ENCODE results near the gene FMNL2. TPM values are rescaled to one million over a fixed set of nuclear protein-coding genes. Genes with fewer than 3 reads are reported as not detected.

The FMNL2 gene
- total RNA-seq, 1 experiment from 2014 or later, result 33.6 TPM

- Histone ChIP-seq H2BK20ac (ENCODE audit: low read depth, low read length, poor library complexity, severe bottlenecking) (no peak overlapping the region), H3K23me2 (ENCODE audit: insufficient read length, low read depth, low read length, poor library complexity, severe bottlenecking) (no peaks in the 10 kb centered on the region), H3K79me1 (ENCODE audit: insufficient read depth, low read depth, low read length, poor library complexity, severe bottlenecking) (peaks cover 3% of the 10 kb centered on the region), H2AK5ac (ENCODE audit: insufficient read length, low read length) (no peak overlapping the region), H3K27me3 (ENCODE audit: insufficient read depth, low read length) (no peaks in the 10 kb centered on the region), H3K23ac (ENCODE audit: insufficient read length, low read depth, low read length) (no peak overlapping the region), H2BK120ac (ENCODE audit: low read depth, low read length, poor library complexity, severe bottlenecking) (no peak overlapping the region), H3K79me2 (ENCODE audit: insufficient read depth, low read length) (peaks cover 8% of the 10 kb centered on the region; the same call in 1 of the 2 replicates), H3K4ac (ENCODE audit: low read depth, low read length) (no peak overlapping the region), H3K56ac (ENCODE audit: insufficient read length, low read depth, low read length) (no peak overlapping the region), H2BK15ac (ENCODE audit: low read depth, low read length) (no peak overlapping the region), H3K18ac (ENCODE audit: insufficient read length, low read depth, low read length) (no peak overlapping the region), H2AFZ (ENCODE audit: low read length) (no peak overlapping the region), H3K27ac (ENCODE audit: insufficient read length, low read depth, low read length) (no peak overlapping the region), H2BK5ac (ENCODE audit: insufficient read length, low read length) (no peak overlapping the region), H3K4me1 (ENCODE audit: insufficient read depth, low read length) (peaks cover 1% of the 10 kb centered on the region; the same call in 1 of the 2 replicates), H3K9ac (ENCODE audit: extremely low read depth, insufficient read length, low read length) (no peak overlapping the region), H4K8ac (replicated peaks; ENCODE audit: insufficient read length, low read depth, low read length) (no peak overlapping the region), H4K20me1 (ENCODE audit: control insufficient read depth, insufficient read depth, insufficient read length) (no peaks in the 10 kb centered on the region), H3K14ac (ENCODE audit: insufficient read depth, low read length) (no peak overlapping the region), H4K5ac (ENCODE audit: insufficient read length, low read depth, low read length) (no peak overlapping the region), H3T11ph (ENCODE audit: low read length) (no peak overlapping the region), H4K91ac (ENCODE audit: insufficient read length, low read depth, low read length) (no peak overlapping the region), H3K4me2 (ENCODE audit: insufficient read depth, insufficient read length, low read length) (no peak overlapping the region), H3K9me3 (ENCODE audit: control insufficient read depth, low read depth, low read length) (no peaks in the 10 kb centered on the region), H2BK12ac (ENCODE audit: insufficient read length, low read depth, low read length) (no peak overlapping the region)
- H3K9me3 Mint-ChIP-seq, result no peaks in the 10 kb centered on the region
- peaks cover 16 to 18% of the 10 kb centered on the region in 2 experiments for H3K4me1 Mint-ChIP-seq
- no peak for TF ChIP-seq CTCF (conservative IDR thresholded peaks at IDR 0.05)
- H3K27ac Mint-ChIP-seq, result peak overlapping the region in 1 of 3 experiments; percentile 3; a peak in 1 of 7 replicates
- no peaks in the 10 kb centered on the region for H3K36me3 Mint-ChIP-seq (ENCODE audit: insufficient read depth in 1 of 3, low read depth in 3 of 3)
- no peak for DNase-seq
- H3K27me3 Mint-ChIP-seq (ENCODE audit: low read depth), result no peaks in the 10 kb centered on the region
- no peak overlapping the region for H3K4me3 Mint-ChIP-seq
- no CpG with 5 or more reads among the region's 6 CpGs for WGBS (ENCODE audit: extremely low coverage, insufficient read length, low lambda C conversion rate)
Observed at GRCh38 chr2:152477347-152478092, 142.5 kb downstream of the FMNL2 start.

Data from H9 (cell line).